Mesenchymal stem cell (in vitro differentiated cells and primary cell): ENCODE measurements around the gene MUCL3.

Source experiments
- DNase-seq: peaks from one replicate; pipeline ENCODE4 v3.0.0-alpha.2; 2013
- H2AFZ ChIP-seq: one replicate; pipeline ENCODE4 v1.6.1; 2013; ENCODE audit warnings: low read depth, mild to moderate bottlenecking, control low read depth, inconsistent platforms, low read length, moderate library complexity
- H2AK5ac ChIP-seq: 2 replicates; pipeline ENCODE4 v1.6.1; 2013; ENCODE audit warnings: low read length, moderate library complexity, mild to moderate bottlenecking, inconsistent platforms; ENCODE audit not compliant: severe bottlenecking
- H2BK120ac ChIP-seq: one replicate; pipeline ENCODE4 v1.6.1; 2013; ENCODE audit warnings: low read depth, mild to moderate bottlenecking, inconsistent platforms, low read length, moderate library complexity
- H2BK12ac ChIP-seq, 2 experiments: one replicate each; pipeline ENCODE4 v1.6.1; 2013; ENCODE audit warnings: inconsistent platforms in 2 of 2, low read length in 2 of 2, mild to moderate bottlenecking in 2 of 2, moderate library complexity in 2 of 2, control low read depth in 1 of 2
- H2BK15ac ChIP-seq: one replicate; pipeline ENCODE4 v1.6.1; 2013; ENCODE audit warnings: mild to moderate bottlenecking, low read depth, inconsistent platforms; ENCODE audit not compliant: poor library complexity, severe bottlenecking
- H2BK5ac ChIP-seq: 2 replicates; pipeline ENCODE4 v1.6.1; 2013; ENCODE audit warnings: low read depth, mild to moderate bottlenecking, low read length, control low read depth, inconsistent platforms; ENCODE audit not compliant: poor library complexity, severe bottlenecking
- H3K14ac ChIP-seq, 2 experiments: one replicate each; pipeline ENCODE4 v1.6.1; 2013; ENCODE audit warnings: inconsistent platforms in 2 of 2, low read length in 2 of 2, control low read depth in 1 of 2, mild to moderate bottlenecking in 1 of 2, moderate library complexity in 1 of 2
- H3K18ac ChIP-seq, 2 experiments: one replicate each; pipeline ENCODE4 v1.6.1; 2013; ENCODE audit warnings: inconsistent platforms in 2 of 2, low read length in 2 of 2, control low read depth in 1 of 2, low read depth in 1 of 2, mild to moderate bottlenecking in 1 of 2
- H3K23ac ChIP-seq, 2 experiments: one replicate each; pipeline ENCODE4 v1.6.1; 2013; ENCODE audit warnings: inconsistent platforms in 2 of 2, low read length in 2 of 2, mild to moderate bottlenecking in 2 of 2, moderate library complexity in 2 of 2, control low read depth in 1 of 2
- H3K27ac ChIP-seq: 2 replicates; pipeline ENCODE4 v1.5.1; 2013; ENCODE audit warnings: mild to moderate bottlenecking, moderate library complexity, low read length, control low read depth, inconsistent platforms; ENCODE audit not compliant: poor library complexity, severe bottlenecking
- H3K27me3 ChIP-seq, 2 experiments: 2 replicates each; pipeline versions ENCODE4 v1.6.1 to v1.7.0; 2013; ENCODE audit warnings: low read length in 2 of 2, mild to moderate bottlenecking in 2 of 2, moderate library complexity in 2 of 2, control low read depth in 1 of 2, inconsistent platforms in 1 of 2; ENCODE audit not compliant: control insufficient read depth in 1 of 2, insufficient read depth in 1 of 2
- H3K36me3 ChIP-seq, 2 experiments: 2 replicates each; pipeline versions ENCODE4 v1.6.1 to v1.7.0; 2013; ENCODE audit warnings: low read length in 2 of 2, control low read depth in 1 of 2, inconsistent platforms in 1 of 2, low read depth in 1 of 2, mild to moderate bottlenecking in 1 of 2; ENCODE audit not compliant: insufficient read depth in 2 of 2, control insufficient read depth in 1 of 2
- H3K4ac ChIP-seq, 2 experiments: one replicate each; pipeline ENCODE4 v1.6.1; 2013; ENCODE audit warnings: inconsistent platforms in 2 of 2, low read length in 2 of 2, mild to moderate bottlenecking in 2 of 2, moderate library complexity in 2 of 2, control low read depth in 1 of 2, low read depth in 1 of 2
- H3K4me1 ChIP-seq: 2 replicates; pipeline ENCODE4 v1.6.1; 2013; ENCODE audit warnings: low read depth, low read length, control low read depth; ENCODE audit not compliant: control insufficient read depth, insufficient read depth
- H3K4me2 ChIP-seq: 2 replicates; pipeline ENCODE4 v1.6.1; 2013; ENCODE audit warnings: low read length, mild to moderate bottlenecking, inconsistent platforms; ENCODE audit not compliant: poor library complexity, severe bottlenecking
- H3K4me3 ChIP-seq, 2 experiments: 2 replicates each; pipeline versions ENCODE4 v1.5.1 to v1.7.0; 2013; ENCODE audit warnings: low read length in 2 of 2, mild to moderate bottlenecking in 2 of 2, control low read depth in 1 of 2, low read depth in 1 of 2; ENCODE audit not compliant: insufficient read depth in 1 of 2
- H3K79me1 ChIP-seq: replicated peaks from 2 replicates; pipeline ENCODE4 v1.6.1; 2013; ENCODE audit warnings: mild to moderate bottlenecking, control low read depth, low read length, inconsistent platforms; ENCODE audit not compliant: poor library complexity, severe bottlenecking
- H3K9ac ChIP-seq: 2 replicates; pipeline ENCODE4 v1.7.0; 2013; ENCODE audit warnings: mild to moderate bottlenecking, low read length, moderate library complexity
- H3K9me3 ChIP-seq: 2 replicates; pipeline ENCODE4 v1.7.0; 2013; ENCODE audit warnings: mild to moderate bottlenecking, low read length; ENCODE audit not compliant: control insufficient read depth
- H4K8ac ChIP-seq: one replicate; pipeline ENCODE4 v1.6.1; 2013; ENCODE audit warnings: inconsistent platforms, mild to moderate bottlenecking, low read length, moderate library complexity
- H4K91ac ChIP-seq: one replicate; pipeline ENCODE4 v1.6.1; 2013; ENCODE audit warnings: mild to moderate bottlenecking, low read length, inconsistent platforms
- WGBS: methylation state at CpG from one replicate; pipeline ENCODE4 v1.1.7; 2013; ENCODE audit warnings: mixed read lengths; 5-methylcytosine and 5-hydroxymethylcytosine counted together

Gene MUCL3

DNA sequence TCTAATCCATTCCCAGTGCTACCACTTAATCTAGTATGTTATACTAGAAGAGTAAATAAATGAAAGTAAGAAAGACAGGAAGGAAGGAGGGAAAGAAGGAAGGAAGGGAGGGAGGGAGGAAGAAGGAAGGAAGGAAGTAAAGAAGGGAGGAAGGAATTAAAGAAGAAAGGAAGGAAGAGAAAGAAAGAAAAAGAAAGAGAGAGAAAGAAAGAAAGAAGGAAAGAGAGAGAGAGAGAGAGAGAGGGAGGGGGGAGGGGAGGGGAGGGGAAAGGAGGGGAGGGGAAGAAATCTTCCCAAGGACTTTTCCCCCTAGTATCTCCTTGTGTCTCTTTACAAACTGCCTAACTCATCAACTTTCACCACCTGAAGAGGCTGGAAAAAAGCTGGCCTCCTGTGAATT is 21.9 kb downstream of the MUCL3 start:
- no peak for DNase-seq
- H4K8ac ChIP-seq = no peak overlapping the region
- H3K4me1 ChIP-seq = peaks cover 9% of the 10 kb centered on the region
- H3K9ac ChIP-seq = no peak overlapping the region
- H3K4me2 ChIP-seq = no peak overlapping the region
- no peak overlapping the region for H2AFZ ChIP-seq
- no peak overlapping the region for H3K18ac ChIP-seq
- H2BK120ac ChIP-seq = no peak overlapping the region
- no peaks in the 10 kb centered on the region for H3K79me1 ChIP-seq
- H3K27me3 ChIP-seq = peaks cover 11 to 27% of the 10 kb centered on the region in 2 experiments
- no peaks in the 10 kb centered on the region for H3K9me3 ChIP-seq
- H2BK12ac ChIP-seq = no peak overlapping the region
- H3K27ac ChIP-seq = no peak overlapping the region
- H3K4me3 ChIP-seq = no peak overlapping the region
- H4K91ac ChIP-seq = no peak overlapping the region
- H3K14ac ChIP-seq = no peak overlapping the region
- no peak overlapping the region for H3K23ac ChIP-seq
- no peak overlapping the region for H2BK15ac ChIP-seq
- no peak overlapping the region for H3K4ac ChIP-seq
- H3K36me3 ChIP-seq = no peaks in the 10 kb centered on the region
- H2BK5ac ChIP-seq = no peak overlapping the region
- H2AK5ac ChIP-seq = no peak overlapping the region

DNA sequence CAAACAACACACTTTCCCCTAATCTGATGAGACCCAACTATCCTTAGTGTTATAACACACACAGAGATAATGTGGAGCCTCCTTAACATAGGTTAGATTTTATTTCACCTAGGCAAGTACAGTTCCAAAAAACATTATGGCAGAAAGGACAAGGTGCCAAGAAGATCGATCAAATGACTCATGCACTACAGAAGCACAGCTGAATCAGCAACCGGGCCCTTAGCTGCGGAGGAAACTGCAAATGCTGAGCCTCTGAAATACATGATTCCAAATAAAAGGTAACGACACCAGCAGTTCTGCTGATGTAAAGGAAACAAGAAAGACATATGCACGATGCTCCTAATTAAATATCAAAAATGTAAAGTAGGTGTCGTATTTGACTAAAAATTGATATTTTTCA is 22.9 kb downstream of the MUCL3 start:
- Histone ChIP-seq H2AFZ (no peak overlapping the region), H3K4me1 (peaks cover 9% of the 10 kb centered on the region), H2AK5ac (no peak overlapping the region), H3K36me3 (no peaks in the 10 kb centered on the region), H3K18ac (no peak overlapping the region), H3K14ac (no peak overlapping the region), H4K8ac (no peak overlapping the region), H3K9ac (no peak overlapping the region), H3K79me1 (no peaks in the 10 kb centered on the region), H4K91ac (no peak overlapping the region), H3K4me3 (no peak overlapping the region), H3K4ac (no peak overlapping the region), H3K27me3 (peaks cover 8 to 21% of the 10 kb centered on the region in 2 experiments), H3K4me2 (no peak overlapping the region), H3K27ac (no peak overlapping the region), H2BK15ac (no peak overlapping the region), H3K9me3 (no peaks in the 10 kb centered on the region), H2BK5ac (no peak overlapping the region), H3K23ac (no peak overlapping the region), H2BK120ac (no peak overlapping the region), H2BK12ac (no peak overlapping the region)
- 84% methylated on average over 6 of the region's 6 CpGs for WGBS
- DNase-seq = no peak

DNA sequence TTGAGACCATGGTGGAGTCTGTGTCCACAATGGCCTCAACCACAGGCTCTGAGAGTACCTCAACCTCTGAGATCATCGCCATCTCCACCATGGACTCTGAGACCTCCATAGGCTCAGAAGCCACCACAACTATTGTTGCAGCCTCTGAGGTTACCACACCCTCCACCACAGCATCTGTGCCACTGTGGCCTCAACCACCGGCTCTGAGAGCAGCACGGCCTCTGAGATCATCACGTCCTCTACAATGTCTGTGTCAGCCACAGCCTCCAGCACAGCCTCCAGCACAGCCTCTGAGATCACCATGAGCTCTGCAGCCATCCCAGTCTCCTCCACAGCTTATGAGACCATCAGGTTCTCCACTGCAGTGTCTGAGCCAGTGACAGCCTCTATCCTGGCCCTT is 23.3 kb downstream of the MUCL3 start:
- no peak overlapping the region for H4K91ac ChIP-seq

DNA sequence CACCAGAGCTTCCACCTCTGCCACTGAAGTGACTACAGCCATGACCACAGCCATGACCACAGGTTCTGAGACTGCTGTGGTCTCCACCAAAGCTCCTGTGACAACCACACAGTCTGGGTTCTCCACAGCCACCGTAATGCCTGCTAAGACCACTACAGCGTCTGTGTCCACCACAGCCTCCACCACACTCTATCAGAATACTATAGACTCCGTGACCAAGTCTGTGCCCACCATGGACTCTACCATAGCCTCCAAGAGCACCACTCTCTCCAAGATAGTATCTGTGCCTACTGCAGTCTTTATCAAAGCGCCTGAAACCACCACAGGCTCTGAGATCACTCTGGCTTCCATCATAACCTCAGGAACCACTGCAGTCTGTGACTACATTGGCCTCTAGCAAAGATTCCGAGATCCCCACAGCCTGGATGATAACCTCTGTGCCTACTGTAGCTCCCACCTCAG is 24.4 kb downstream of the MUCL3 start:
- no peak overlapping the region for H3K4me3 ChIP-seq
- H4K91ac ChIP-seq = no peak overlapping the region
- H3K23ac ChIP-seq = no peak overlapping the region
- H3K79me1 ChIP-seq = no peaks in the 10 kb centered on the region
- H3K4ac ChIP-seq = no peak overlapping the region
- H2AK5ac ChIP-seq = no peak overlapping the region
- DNase-seq = no peak
- H2BK15ac ChIP-seq = no peak overlapping the region
- no peak overlapping the region for H2BK12ac ChIP-seq
- H3K18ac ChIP-seq = no peak overlapping the region
- H3K4me2 ChIP-seq = no peak overlapping the region
- H2AFZ ChIP-seq = no peak overlapping the region
- no peaks in the 10 kb centered on the region for H3K9me3 ChIP-seq
- H3K4me1 ChIP-seq = peaks cover 9% of the 10 kb centered on the region
- 71% methylated on average over 5 of the region's 5 CpGs for WGBS
- no peak overlapping the region for H4K8ac ChIP-seq
- no peak overlapping the region for H3K9ac ChIP-seq
- H3K27ac ChIP-seq = no peak overlapping the region
- peaks cover 8 to 21% of the 10 kb centered on the region in 2 experiments for H3K27me3 ChIP-seq
- H3K36me3 ChIP-seq = no peaks in the 10 kb centered on the region
- no peak overlapping the region for H3K14ac ChIP-seq
- no peak overlapping the region for H2BK5ac ChIP-seq
- H2BK120ac ChIP-seq = no peak overlapping the region

More for the DNA sequence above, 23.3 kb downstream of the MUCL3 start:
- H2AFZ ChIP-seq = no peak overlapping the region
- H2BK15ac ChIP-seq = no peak overlapping the region
- WGBS = 79% methylated on average over 4 of the region's 4 CpGs
- H2BK120ac ChIP-seq = no peak overlapping the region
- peaks cover 8 to 21% of the 10 kb centered on the region in 2 experiments for H3K27me3 ChIP-seq
- no peaks in the 10 kb centered on the region for H3K79me1 ChIP-seq
- no peak overlapping the region for H4K8ac ChIP-seq
- H2BK5ac ChIP-seq = no peak overlapping the region
- peak overlapping the region in 1 of 2 experiments; percentile 9 for H3K23ac ChIP-seq
- no peaks in the 10 kb centered on the region for H3K9me3 ChIP-seq
- no peak overlapping the region for H3K27ac ChIP-seq
- H3K18ac ChIP-seq = no peak overlapping the region
- peaks cover 9% of the 10 kb centered on the region for H3K4me1 ChIP-seq
- peak overlapping the region; percentile 84 for H2AK5ac ChIP-seq
- no peak overlapping the region for H3K4me2 ChIP-seq
- H3K36me3 ChIP-seq = no peaks in the 10 kb centered on the region
- peak overlapping the region in 1 of 2 experiments; percentile 5 for H3K4ac ChIP-seq
- no peak for DNase-seq
- H2BK12ac ChIP-seq = no peak overlapping the region
- peak overlapping the region in 1 of 2 experiments; percentile 9 for H3K14ac ChIP-seq
- H3K9ac ChIP-seq = no peak overlapping the region
- no peak overlapping the region for H3K4me3 ChIP-seq
